ENCODE measurements around the gene POLR3GL. TPM values are rescaled to one million over a fixed set of nuclear protein-coding genes. Genes with fewer than 3 reads are reported as not detected.
"Not testable (repeated sequence)": the region's sequence is repeated elsewhere in the genome, so short reads cannot be mapped to it uniquely, and the experiment has no call there.

POLR3GL gene
- total and polyA plus RNA-seq, 10 of the 15 experiments (the other 5 are each of a cell fraction or from before 2014, with no cell fraction given) = 12.8 to 47.0 (median 26.6) TPM

GRCh38 chr1:146025787-146026495 lies 61.5 kb downstream of the POLR3GL start:
- H3K4me2 ChIP-seq (ENCODE audit: control insufficient read depth, insufficient read depth); H3K4me1 ChIP-seq (ENCODE audit: control insufficient read depth, insufficient read depth, low read length); H2AFZ ChIP-seq (ENCODE audit: control insufficient read depth, low read depth, low read length); H3K79me2 ChIP-seq (ENCODE audit: control insufficient read depth, insufficient read depth, low read length); H3K4me3 ChIP-seq; BruUV-seq (replicated peaks); H4K20me1 ChIP-seq (ENCODE audit: control insufficient read depth, insufficient read depth); RAD21 ChIA-PET (ENCODE audit: unreplicated experiment); FAIRE-seq; H3K9ac ChIP-seq (ENCODE audit: control insufficient read depth, insufficient read depth, low read length); in situ Hi-C loops (cut with MboI); DNase-seq (ENCODE audit: low read depth, low spot score); intact Hi-C loops (cut with micrococcal nuclease; ENCODE audit: unreplicated experiment); H3K27me3 ChIP-seq (replicated peaks in 1 of 2; ENCODE audit: control insufficient read depth in 2 of 2, insufficient read depth in 2 of 2, low read length in 1 of 2); ATAC-seq; H3K36me3 ChIP-seq (ENCODE audit: control insufficient read depth in 2 of 2, insufficient read depth in 2 of 2, low read length in 1 of 2); H3K9me3 ChIP-seq (replicated peaks; ENCODE audit: control insufficient read depth, insufficient read depth, low read length); H3K27ac ChIP-seq (ENCODE audit: control insufficient read depth, insufficient read depth): not testable (repeated sequence)
- ChIA-PET SMC1A (ENCODE audit: uncharacterized antibody, unreplicated experiment) (interaction anchor here (0.6 to 1.1 kb wide), 3 partner anchors 10 to 421 kb away, joined by 3 to 5 read pairs (median 3); no protein-coding TSS in a partner anchor), POLR2A (interaction anchor here (1.2 kb wide), 1 partner anchor 18 kb away, joined by 3 read pairs; no protein-coding TSS in a partner anchor), CTCF (interaction anchor here (0.6 to 1.9 kb wide), 5 partner anchors 9 to 179 kb away, joined by 3 to 5 read pairs (median 4); no protein-coding TSS in a partner anchor)
- WGBS (ENCODE audit: insufficient coverage, insufficient replicate concordance, low lambda C conversion rate, missing lambda C conversion rate) = 26% methylated on average over 2 of the region's 2 CpGs

- H3K4me2 ChIP-seq (ENCODE audit: control insufficient read depth, insufficient read depth); H4K20me1 ChIP-seq (ENCODE audit: control insufficient read depth, insufficient read depth); H2AFZ ChIP-seq (ENCODE audit: control insufficient read depth, low read depth, low read length); BruUV-seq (replicated peaks); H3K36me3 ChIP-seq (ENCODE audit: control insufficient read depth in 2 of 2, insufficient read depth in 2 of 2, low read length in 1 of 2); H3K9me3 ChIP-seq (replicated peaks; ENCODE audit: control insufficient read depth, insufficient read depth, low read length); SMC1A ChIA-PET (ENCODE audit: uncharacterized antibody, unreplicated experiment); DNase-seq (ENCODE audit: low read depth, low spot score); RAD21 ChIA-PET (ENCODE audit: unreplicated experiment); ATAC-seq; POLR2A ChIA-PET; FAIRE-seq; intact Hi-C loops (cut with micrococcal nuclease; ENCODE audit: unreplicated experiment); in situ Hi-C loops (cut with MboI); H3K27ac ChIP-seq (ENCODE audit: control insufficient read depth, insufficient read depth); H3K4me3 ChIP-seq; H3K79me2 ChIP-seq (ENCODE audit: control insufficient read depth, insufficient read depth, low read length); H3K4me1 ChIP-seq (ENCODE audit: control insufficient read depth, insufficient read depth, low read length); H3K27me3 ChIP-seq (replicated peaks in 1 of 2; ENCODE audit: control insufficient read depth in 2 of 2, insufficient read depth in 2 of 2, low read length in 1 of 2); H3K9ac ChIP-seq (ENCODE audit: control insufficient read depth, insufficient read depth, low read length): not testable (repeated sequence)
- CTCF ChIA-PET = interaction anchor here (0.6 to 1.9 kb wide), 4 partner anchors 9 to 180 kb away, joined by 3 to 5 read pairs (median 4); no protein-coding TSS in a partner anchor
- WGBS (ENCODE audit: insufficient coverage, insufficient replicate concordance, low lambda C conversion rate, missing lambda C conversion rate) = 55% methylated on average over 1 of the region's 1 CpG
These were observed 62.2 kb downstream of the POLR3GL start for GRCh38 chr1:146026650-146027049.

Other genes with a start within 250 kb of the POLR3GL start
Only the 7 nearest of the 14 such genes appear.
- 0.22 and 0.51 TPM in 2 replicates for gene ITGA10, start 54.6 kb upstream of the POLR3GL start, total RNA-seq (2014; rRNA removed)
- gene ITGA10, start 54.6 kb upstream of the POLR3GL start, total RNA-seq (2014; rRNA removed; fragmentation: Illumina TruSeq; extraction: Trizol) = 0.18 and 0.28 TPM in 2 replicates
- gene ITGA10, start 54.6 kb upstream of the POLR3GL start, total RNA-seq (2021) = 0.49 and 0.53 TPM in 2 replicates
- 0.30 and 0.46 TPM in 2 replicates for gene ITGA10, start 54.6 kb upstream of the POLR3GL start, polyA plus RNA-seq (2011; rRNA removed)
- 0.16 and 0.43 TPM in 2 replicates for gene ITGA10, start 54.6 kb upstream of the POLR3GL start, polyA plus RNA-seq (2014; fragmentation: Illumina TruSeq; extraction: Trizol)
- gene ITGA10, start 54.6 kb upstream of the POLR3GL start, polyA plus RNA-seq (2014; fragmentation: Nextera tagmentation; extraction: Ambion mirVana) = under 1 TPM; 0.02 to 0.16 TPM
- 0.46 and 0.78 TPM in 2 replicates for gene ITGA10, start 54.6 kb upstream of the POLR3GL start, polyA plus RNA-seq (2014; rRNA removed)
- under 1 TPM; 0.36 to 0.39 TPM for gene ITGA10, start 54.6 kb upstream of the POLR3GL start, polyA plus RNA-seq (2016; fragmentation: Nextera tagmentation; extraction: Ambion mirVana)
- 26.7 and 30.9 TPM in 2 replicates for gene PEX11B, start 46.0 kb upstream of the POLR3GL start, total RNA-seq (2014; rRNA removed)
- gene PEX11B, start 46.0 kb upstream of the POLR3GL start, total RNA-seq (2014; rRNA removed; fragmentation: Illumina TruSeq; extraction: Trizol) = 24.9 TPM in 2 replicates
- 31.1 and 33.2 TPM in 2 replicates for gene PEX11B, start 46.0 kb upstream of the POLR3GL start, total RNA-seq (2021)
- gene PEX11B, start 46.0 kb upstream of the POLR3GL start, polyA plus RNA-seq (2011; rRNA removed) = 129 and 132 TPM in 2 replicates
- 36.6 and 42.2 TPM in 2 replicates for gene PEX11B, start 46.0 kb upstream of the POLR3GL start, polyA plus RNA-seq (2014; fragmentation: Illumina TruSeq; extraction: Trizol)
- 10 to 100 TPM; 44.8 to 69.4 TPM for gene PEX11B, start 46.0 kb upstream of the POLR3GL start, polyA plus RNA-seq (2014; fragmentation: Nextera tagmentation; extraction: Ambion mirVana)
- gene PEX11B, start 46.0 kb upstream of the POLR3GL start, polyA plus RNA-seq (2014; rRNA removed) = 27.6 and 30.9 TPM in 2 replicates
- gene PEX11B, start 46.0 kb upstream of the POLR3GL start, polyA plus RNA-seq (2016; fragmentation: Nextera tagmentation; extraction: Ambion mirVana) = 10 to 100 TPM; 48.0 to 52.9 TPM
- 110 and 125 TPM in 2 replicates for gene RBM8A, start 37.2 kb upstream of the POLR3GL start, total RNA-seq (2014; rRNA removed)
- gene RBM8A, start 37.2 kb upstream of the POLR3GL start, total RNA-seq (2014; rRNA removed; fragmentation: Illumina TruSeq; extraction: Trizol) = 200 and 230 TPM in 2 replicates
- gene RBM8A, start 37.2 kb upstream of the POLR3GL start, total RNA-seq (2021) = 176 and 180 TPM in 2 replicates
- gene RBM8A, start 37.2 kb upstream of the POLR3GL start, polyA plus RNA-seq (2011; rRNA removed) = 235 and 289 TPM in 2 replicates
- 191 and 262 TPM in 2 replicates for gene RBM8A, start 37.2 kb upstream of the POLR3GL start, polyA plus RNA-seq (2014; fragmentation: Illumina TruSeq; extraction: Trizol)
- gene RBM8A, start 37.2 kb upstream of the POLR3GL start, polyA plus RNA-seq (2014; fragmentation: Nextera tagmentation; extraction: Ambion mirVana) = 1,000 to 10,000 TPM in 1 of 2 experiments, 100 to 1,000 TPM in 1; 665 to 1,248 TPM
- gene RBM8A, start 37.2 kb upstream of the POLR3GL start, polyA plus RNA-seq (2014; rRNA removed) = 178 and 198 TPM in 2 replicates
- gene RBM8A, start 37.2 kb upstream of the POLR3GL start, polyA plus RNA-seq (2016; fragmentation: Nextera tagmentation; extraction: Ambion mirVana) = 100 to 1,000 TPM; 401 to 406 TPM
- gene LIX1L, start 6.7 kb upstream of the POLR3GL start, total RNA-seq (2014; rRNA removed) = 16.7 and 19.7 TPM in 2 replicates
- gene LIX1L, start 6.7 kb upstream of the POLR3GL start, total RNA-seq (2014; rRNA removed; fragmentation: Illumina TruSeq; extraction: Trizol) = 13.9 and 15.2 TPM in 2 replicates
- 23.4 and 23.6 TPM in 2 replicates for gene LIX1L, start 6.7 kb upstream of the POLR3GL start, total RNA-seq (2021)
- gene LIX1L, start 6.7 kb upstream of the POLR3GL start, polyA plus RNA-seq (2011; rRNA removed) = 48.2 and 53.1 TPM in 2 replicates
- 18.4 and 20.0 TPM in 2 replicates for gene LIX1L, start 6.7 kb upstream of the POLR3GL start, polyA plus RNA-seq (2014; fragmentation: Illumina TruSeq; extraction: Trizol)
- gene LIX1L, start 6.7 kb upstream of the POLR3GL start, polyA plus RNA-seq (2014; fragmentation: Nextera tagmentation; extraction: Ambion mirVana) = 10 to 100 TPM in 1 of 2 experiments, 1 to 10 TPM in 1; 5.5 to 12.2 TPM
- 19.4 and 21.9 TPM in 2 replicates for gene LIX1L, start 6.7 kb upstream of the POLR3GL start, polyA plus RNA-seq (2014; rRNA removed)
- gene LIX1L, start 6.7 kb upstream of the POLR3GL start, polyA plus RNA-seq (2016; fragmentation: Nextera tagmentation; extraction: Ambion mirVana) = 10 to 100 TPM in 1 of 2 experiments, 1 to 10 TPM in 1; 9.9 to 10.3 TPM
- gene ANKRD34A, start 115 bp upstream of the POLR3GL start, total RNA-seq (2014; rRNA removed) = 1.7 and 2.7 TPM in 2 replicates
- gene ANKRD34A, start 115 bp upstream of the POLR3GL start, total RNA-seq (2014; rRNA removed; fragmentation: Illumina TruSeq; extraction: Trizol) = 0.72 and 0.97 TPM in 2 replicates
- gene ANKRD34A, start 115 bp upstream of the POLR3GL start, total RNA-seq (2021) = 3.5 and 5.2 TPM in 2 replicates
- 1.6 and 1.8 TPM in 2 replicates for gene ANKRD34A, start 115 bp upstream of the POLR3GL start, polyA plus RNA-seq (2011; rRNA removed)
- gene ANKRD34A, start 115 bp upstream of the POLR3GL start, polyA plus RNA-seq (2014; fragmentation: Illumina TruSeq; extraction: Trizol) = 1.0 and 1.8 TPM in 2 replicates
- gene ANKRD34A, start 115 bp upstream of the POLR3GL start, polyA plus RNA-seq (2014; fragmentation: Nextera tagmentation; extraction: Ambion mirVana) = under 1 TPM; 0.40 to 0.42 TPM
- 2.5 and 3.5 TPM in 2 replicates for gene ANKRD34A, start 115 bp upstream of the POLR3GL start, polyA plus RNA-seq (2014; rRNA removed)
- gene ANKRD34A, start 115 bp upstream of the POLR3GL start, polyA plus RNA-seq (2016; fragmentation: Nextera tagmentation; extraction: Ambion mirVana) = 1 to 10 TPM in 1 of 2 experiments, under 1 TPM in 1; 0.83 to 1.5 TPM
- 133 and 171 TPM in 2 replicates for gene TXNIP, start 31.9 kb downstream of the POLR3GL start, total RNA-seq (2014; rRNA removed)
- gene TXNIP, start 31.9 kb downstream of the POLR3GL start, total RNA-seq (2014; rRNA removed; fragmentation: Illumina TruSeq; extraction: Trizol) = 110 and 121 TPM in 2 replicates
- gene TXNIP, start 31.9 kb downstream of the POLR3GL start, total RNA-seq (2021) = 106 and 115 TPM in 2 replicates
- 132 and 154 TPM in 2 replicates for gene TXNIP, start 31.9 kb downstream of the POLR3GL start, polyA plus RNA-seq (2011; rRNA removed)
- gene TXNIP, start 31.9 kb downstream of the POLR3GL start, polyA plus RNA-seq (2014; fragmentation: Illumina TruSeq; extraction: Trizol) = 130 and 182 TPM in 2 replicates
- gene TXNIP, start 31.9 kb downstream of the POLR3GL start, polyA plus RNA-seq (2014; fragmentation: Nextera tagmentation; extraction: Ambion mirVana) = 10 to 100 TPM; 48.7 to 75.5 TPM
- 84.1 and 108 TPM in 2 replicates for gene TXNIP, start 31.9 kb downstream of the POLR3GL start, polyA plus RNA-seq (2014; rRNA removed)
- gene TXNIP, start 31.9 kb downstream of the POLR3GL start, polyA plus RNA-seq (2016; fragmentation: Nextera tagmentation; extraction: Ambion mirVana) = 10 to 100 TPM; 76.6 to 82.9 TPM
- gene HJV, start 57.0 kb downstream of the POLR3GL start, total RNA-seq (2014; rRNA removed) = 0.11 TPM in 1 of 2 replicates, not detected in the other
- not detected in 2 replicates for gene HJV, start 57.0 kb downstream of the POLR3GL start, total RNA-seq (2014; rRNA removed; fragmentation: Illumina TruSeq; extraction: Trizol)
- gene HJV, start 57.0 kb downstream of the POLR3GL start, total RNA-seq (2021) = not detected in 2 replicates
- gene HJV, start 57.0 kb downstream of the POLR3GL start, polyA plus RNA-seq (2011; rRNA removed) = not detected in 2 replicates
- gene HJV, start 57.0 kb downstream of the POLR3GL start, polyA plus RNA-seq (2014; fragmentation: Illumina TruSeq; extraction: Trizol) = not detected in 2 replicates
- gene HJV, start 57.0 kb downstream of the POLR3GL start, polyA plus RNA-seq (2014; fragmentation: Nextera tagmentation; extraction: Ambion mirVana) = not detected
- not detected in 2 replicates for gene HJV, start 57.0 kb downstream of the POLR3GL start, polyA plus RNA-seq (2014; rRNA removed)
- gene HJV, start 57.0 kb downstream of the POLR3GL start, polyA plus RNA-seq (2016; fragmentation: Nextera tagmentation; extraction: Ambion mirVana) = not detected

Measured in GM12878 (cell line).